ENCODE results near the gene MANSC4. TPM values are rescaled to one million over a fixed set of nuclear protein-coding genes. Genes with fewer than 3 reads are reported as not detected.

Gene MANSC4
- not detected for total RNA-seq
- polyA plus RNA-seq (ENCODE audit: insufficient read length in 6 of 6) = under 1 TPM; 0.15 to 0.58 (median 0.37) TPM
- long read RNA-seq, donor 1 = 0 reads
- long read RNA-seq, donor 2, partial matches to known transcripts = 0 of 18 reads
- long read RNA-seq, donor 2, other reads (novel, unspliced or antisense) = 18 of 18 reads
- long read RNA-seq, donor 3 = 0 reads
- long read RNA-seq, donor 4 = 0 reads
- long read RNA-seq, donor 5 = 0 reads
- long read RNA-seq, donor 6 = 0 reads
- long read RNA-seq, donor 7 = 0 reads
- long read RNA-seq, donor 8 = 0 reads
- long read RNA-seq, donor 9 = 0 reads
- long read RNA-seq, donor 10 = 0 reads
- long read RNA-seq, donor 11 = 0 reads
- long read RNA-seq, donor 12, partial matches to known transcripts = 76 of 76 reads
- long read RNA-seq, donor 12, other reads (novel, unspliced or antisense) = 0 of 76 reads

GRCh38 chr12:27779920-27780611 is at the start of gene MANSC4, which contains the start of gene KLHL42:
MANSC4 (minus strand) TSS chr12:27780236; CDS start chr12:27771276, 8,960 bp downstream.
KLHL42 (plus strand) TSS chr12:27780233; CDS start chr12:27780331, 98 bp downstream.
- Histone ChIP-seq H3K27me3 (no peaks in the 10 kb centered on the region), H3K9me3 (no peaks in the 10 kb centered on the region), H3K4me3 (peak within 1 kb of the TSS; percentile 70 to 81), H3K4me1 (peaks cover 13 to 35% of the 10 kb centered on the region in 2 donors), H3K27ac (peak within 1 kb of the TSS; percentile 84 to 86), H3K36me3 (no peaks in the 10 kb centered on the region)
- DNase-seq (peak; percentile 71 to 94 (median 78)), ATAC-seq (peak; percentile 90)
- intact Hi-C loops (cut with DNase I) = no loop called here
- no peak for TF ChIP-seq CTCF (IDR thresholded peaks at IDR 0.05)

- DNase-seq (no peak), ATAC-seq (no peak)
- Histone ChIP-seq H3K4me1 (no peaks in the 10 kb centered on the region), H3K27ac (no peak overlapping the region), H3K27me3 (no peaks in the 10 kb centered on the region), H3K4me3 (no peak overlapping the region), H3K9me3 (no peaks in the 10 kb centered on the region), H3K36me3 (no peaks in the 10 kb centered on the region)
- intact Hi-C loops (cut with DNase I) = no loop called here
- no peak for TF ChIP-seq CTCF (IDR thresholded peaks at IDR 0.05)
Measured at GRCh38 chr12:27828196-27828595, 48.2 kb upstream of the MANSC4 start.

GRCh38 chr12:27826076-27826475 is 46.0 kb upstream of the MANSC4 start:
- Histone ChIP-seq H3K4me3 (no peak overlapping the region), H3K9me3 (no peaks in the 10 kb centered on the region), H3K27me3 (no peaks in the 10 kb centered on the region), H3K36me3 (no peaks in the 10 kb centered on the region), H3K27ac (no peak overlapping the region), H3K4me1 (peaks cover 4% of the 10 kb centered on the region in 2 donors)
- no peak for ATAC-seq
- DNase-seq = no peak
- TF ChIP-seq CTCF (IDR thresholded peaks at IDR 0.05) = no peak
- intact Hi-C loops (cut with DNase I) = no loop called here

- no peak overlapping the region for H3K27ac ChIP-seq
- ATAC-seq = no peak
- H3K27me3 ChIP-seq = no peaks in the 10 kb centered on the region
- no peak overlapping the region for H3K4me3 ChIP-seq
- peaks cover 6 to 8% of the 10 kb centered on the region in 2 donors for H3K4me1 ChIP-seq
- TF ChIP-seq CTCF (IDR thresholded peaks at IDR 0.05) = no peak
- no peaks in the 10 kb centered on the region for H3K9me3 ChIP-seq
- no peak for DNase-seq
- H3K36me3 ChIP-seq = no peaks in the 10 kb centered on the region
- intact Hi-C loops (cut with DNase I) = no loop called here
Measured at GRCh38 chr12:27824126-27824842, 44.2 kb upstream of the MANSC4 start.

Data from left lung (tissue), 14 donors.